IPS-15b (cell line): ENCODE data around the gene SHROOM4.

Experiments
- H3K27me3 ChIP-seq: one replicate; pipeline ENCODE4 v1.6.1; 2013; ENCODE audit warnings: low read length; ENCODE audit not compliant: control insufficient read depth, insufficient read depth
- H3K36me3 ChIP-seq: one replicate; pipeline ENCODE4 v1.6.1; 2013; ENCODE audit warnings: low read length; ENCODE audit not compliant: control insufficient read depth, insufficient read depth
- H3K4me1 ChIP-seq: one replicate; pipeline ENCODE4 v1.6.1; 2013; ENCODE audit warnings: mild to moderate bottlenecking, low read length; ENCODE audit not compliant: control insufficient read depth, insufficient read depth
- H3K4me3 ChIP-seq: one replicate; pipeline ENCODE4 v1.5.1; 2013; ENCODE audit warnings: low read depth, low read length
- H3K9ac ChIP-seq: one replicate; pipeline ENCODE4 v1.6.1; 2013; ENCODE audit warnings: low read depth, mild to moderate bottlenecking, low read length
- H3K9me3 ChIP-seq: one replicate; pipeline ENCODE4 v1.6.1; 2013; ENCODE audit warnings: mild to moderate bottlenecking, low read length; ENCODE audit not compliant: control insufficient read depth, insufficient read depth

The SHROOM4 gene

DNA sequence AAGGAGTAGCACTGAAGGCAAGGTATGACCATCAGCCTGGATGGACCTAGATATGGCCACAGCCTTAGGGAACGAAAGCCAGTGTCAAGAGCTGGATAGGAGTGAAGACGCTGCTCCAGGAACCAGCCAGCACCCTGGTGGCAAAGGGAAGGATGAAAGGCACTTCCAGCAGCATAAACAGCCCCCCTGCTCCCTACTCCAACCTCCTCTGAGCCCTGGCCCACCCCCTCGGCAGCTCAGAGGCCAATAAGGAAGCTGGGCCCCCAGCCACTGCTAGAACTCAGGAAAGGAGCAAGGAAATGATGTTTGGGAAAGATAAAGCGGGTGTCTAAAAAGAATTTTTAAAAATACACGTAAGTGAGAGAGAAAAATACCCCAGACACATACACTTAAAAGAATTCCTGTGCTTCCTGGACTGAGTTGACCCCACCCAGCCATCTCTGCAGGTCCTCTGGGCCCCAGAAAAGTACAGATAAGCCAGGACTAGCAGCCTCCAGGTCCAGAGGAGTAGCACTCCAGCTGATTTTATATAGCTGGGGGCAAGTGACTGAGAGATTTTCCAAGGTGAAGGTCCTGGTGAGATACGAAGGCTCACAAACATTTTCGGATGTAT, 170.4 kb downstream of the SHROOM4 start:
- no peak overlapping the region for H3K9ac ChIP-seq
- H3K4me1 ChIP-seq: no peaks in the 10 kb centered on the region
- H3K36me3 ChIP-seq: no peaks in the 10 kb centered on the region
- H3K4me3 ChIP-seq: no peak overlapping the region
- H3K9me3 ChIP-seq: no peaks in the 10 kb centered on the region
- H3K27me3 ChIP-seq: no peaks in the 10 kb centered on the region

DNA sequence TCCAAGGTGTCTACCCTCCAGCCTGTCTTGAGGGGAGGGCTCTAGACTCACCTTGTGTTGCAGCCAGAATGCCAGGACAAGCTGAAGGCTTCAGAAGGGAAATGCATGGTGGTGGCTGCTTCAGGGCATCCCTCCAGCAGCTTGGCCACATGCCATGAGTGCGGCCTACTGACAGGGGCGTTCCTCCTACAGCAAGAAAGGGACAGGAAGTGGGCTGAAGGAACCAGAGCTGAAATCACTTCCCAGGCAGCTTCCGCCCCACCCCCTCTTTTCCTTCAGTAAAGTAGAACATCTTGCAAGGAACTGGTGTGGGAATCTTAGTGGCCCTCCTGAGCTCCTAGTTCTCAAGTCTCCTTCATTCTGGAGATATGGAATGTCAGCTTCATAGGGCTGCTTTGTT, 175.9 kb downstream of the SHROOM4 start:
- no peak overlapping the region for H3K9ac ChIP-seq
- H3K4me3 ChIP-seq: no peak overlapping the region

DNA sequence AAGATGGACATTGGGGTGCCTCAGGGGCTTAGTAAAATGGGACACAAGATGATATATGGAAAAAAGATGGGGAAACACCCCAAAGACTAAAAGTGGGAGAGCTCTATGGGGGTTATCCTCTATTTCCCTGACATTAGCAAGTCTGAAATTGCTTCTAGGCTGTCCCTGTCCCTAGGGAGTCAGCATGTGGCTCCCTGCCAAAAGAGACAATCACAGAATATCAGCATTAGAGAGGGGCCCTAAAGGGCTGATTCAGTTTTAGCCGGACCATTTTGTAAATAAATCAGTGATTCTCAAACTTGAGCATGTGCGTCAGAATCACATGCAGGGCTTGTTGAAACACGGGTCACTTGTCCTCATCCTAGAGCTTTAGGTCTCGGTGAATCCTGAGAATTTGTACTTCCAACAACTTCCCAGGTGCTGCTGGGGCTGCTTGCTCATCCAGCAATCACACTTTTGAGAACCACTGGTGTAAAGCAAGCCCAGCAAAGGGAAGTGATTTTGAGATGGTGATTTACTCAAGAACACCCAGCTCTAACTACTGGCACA, 178.1 kb downstream of the SHROOM4 start:
- H3K9me3 ChIP-seq: peaks cover 3% of the 10 kb centered on the region
- H3K4me3 ChIP-seq: no peak overlapping the region
- no peaks in the 10 kb centered on the region for H3K36me3 ChIP-seq
- no peak overlapping the region for H3K9ac ChIP-seq
- H3K4me1 ChIP-seq: no peaks in the 10 kb centered on the region
- no peaks in the 10 kb centered on the region for H3K27me3 ChIP-seq

More for the DNA sequence above, 175.9 kb downstream of the SHROOM4 start:
- Histone ChIP-seq H3K4me1 (no peaks in the 10 kb centered on the region), H3K27me3 (no peaks in the 10 kb centered on the region), H3K36me3 (no peaks in the 10 kb centered on the region), H3K9me3 (peaks cover 3% of the 10 kb centered on the region)

GRCh38 chrX:50635162-50635561, 178.8 kb downstream of the SHROOM4 start:
- no peaks in the 10 kb centered on the region for H3K36me3 ChIP-seq

GRCh38 chrX:50629774-50630173, 184.2 kb downstream of the SHROOM4 start:
- no peaks in the 10 kb centered on the region for H3K4me1 ChIP-seq
- no peaks in the 10 kb centered on the region for H3K27me3 ChIP-seq
- H3K36me3 ChIP-seq: no peaks in the 10 kb centered on the region
- H3K9me3 ChIP-seq: peaks cover 3% of the 10 kb centered on the region
- no peak overlapping the region for H3K4me3 ChIP-seq
- H3K9ac ChIP-seq: no peak overlapping the region

More at GRCh38 chrX:50635162-50635561, 178.8 kb downstream of the SHROOM4 start:
- H3K9ac ChIP-seq: no peak overlapping the region
- H3K9me3 ChIP-seq: peaks cover 3% of the 10 kb centered on the region
- H3K27me3 ChIP-seq: no peaks in the 10 kb centered on the region
- no peak overlapping the region for H3K4me3 ChIP-seq
- H3K4me1 ChIP-seq: no peaks in the 10 kb centered on the region

- Histone ChIP-seq H3K27me3 (no peaks in the 10 kb centered on the region), H3K4me3 (no peak overlapping the region), H3K4me1 (no peaks in the 10 kb centered on the region), H3K9me3 (no peaks in the 10 kb centered on the region), H3K36me3 (no peaks in the 10 kb centered on the region), H3K9ac (no peak overlapping the region)
These were observed 186.3 kb downstream of the SHROOM4 start for GRCh38 chrX:50627696-50628095.

GRCh38 chrX:50626432-50626831, 187.6 kb downstream of the SHROOM4 start:
- Histone ChIP-seq H3K4me1 (no peaks in the 10 kb centered on the region), H3K4me3 (no peak overlapping the region), H3K9ac (no peak overlapping the region), H3K36me3 (no peaks in the 10 kb centered on the region), H3K9me3 (no peaks in the 10 kb centered on the region), H3K27me3 (no peaks in the 10 kb centered on the region)

GRCh38 chrX:50622751-50623150, 191.2 kb downstream of the SHROOM4 start:
- H3K4me3 ChIP-seq: no peak overlapping the region
- H3K36me3 ChIP-seq: no peaks in the 10 kb centered on the region
- no peaks in the 10 kb centered on the region for H3K9me3 ChIP-seq
- H3K9ac ChIP-seq: no peak overlapping the region
- H3K4me1 ChIP-seq: no peaks in the 10 kb centered on the region
- no peaks in the 10 kb centered on the region for H3K27me3 ChIP-seq

DNA sequence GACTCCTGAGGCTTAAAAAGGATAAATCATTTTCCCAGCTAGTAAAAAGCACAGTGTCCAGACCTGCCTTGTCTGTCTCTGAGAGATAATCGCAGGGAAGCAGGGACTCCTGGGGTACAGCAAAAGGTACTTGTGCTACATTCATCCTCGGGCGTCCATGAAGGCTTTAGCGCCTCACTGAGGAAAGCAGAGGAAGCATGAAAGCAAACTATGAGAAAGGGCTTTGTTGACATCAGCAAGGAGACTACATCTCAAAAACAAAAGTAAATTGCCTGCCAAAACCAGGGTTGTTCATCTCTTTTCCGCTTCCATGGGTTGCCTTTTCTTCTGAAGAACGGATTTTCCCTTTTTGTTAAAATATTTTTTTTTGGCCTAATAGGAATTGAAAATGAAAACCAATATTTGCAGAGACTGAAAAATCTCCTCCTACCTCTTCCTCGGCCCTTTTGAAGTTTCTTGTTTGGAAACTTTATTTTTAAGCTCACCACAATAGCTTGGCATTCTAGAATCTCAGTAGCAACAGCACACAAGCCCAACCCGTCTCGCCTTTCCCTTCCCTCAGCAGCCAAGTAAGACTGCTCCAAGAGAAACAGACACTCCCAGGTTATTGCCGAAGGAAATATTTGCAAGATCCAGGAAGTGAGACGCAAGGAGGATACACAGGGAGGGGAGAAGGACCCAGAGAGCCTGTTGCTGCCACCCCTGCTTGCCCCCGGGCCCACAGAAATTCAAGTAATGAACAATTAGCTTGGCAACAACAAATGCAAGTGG, 195.0 kb downstream of the SHROOM4 start:
- Histone ChIP-seq H3K9ac (no peak overlapping the region), H3K4me3 (no peak overlapping the region), H3K36me3 (no peaks in the 10 kb centered on the region), H3K9me3 (no peaks in the 10 kb centered on the region), H3K4me1 (peaks cover 18% of the 10 kb centered on the region), H3K27me3 (no peaks in the 10 kb centered on the region)

- Histone ChIP-seq H3K27me3 (no peaks in the 10 kb centered on the region), H3K9ac (no peak overlapping the region), H3K9me3 (no peaks in the 10 kb centered on the region), H3K36me3 (no peaks in the 10 kb centered on the region), H3K4me3 (no peak overlapping the region), H3K4me1 (peaks cover 22% of the 10 kb centered on the region)
These were observed 196.8 kb downstream of the SHROOM4 start for GRCh38 chrX:50617183-50617582.

DNA sequence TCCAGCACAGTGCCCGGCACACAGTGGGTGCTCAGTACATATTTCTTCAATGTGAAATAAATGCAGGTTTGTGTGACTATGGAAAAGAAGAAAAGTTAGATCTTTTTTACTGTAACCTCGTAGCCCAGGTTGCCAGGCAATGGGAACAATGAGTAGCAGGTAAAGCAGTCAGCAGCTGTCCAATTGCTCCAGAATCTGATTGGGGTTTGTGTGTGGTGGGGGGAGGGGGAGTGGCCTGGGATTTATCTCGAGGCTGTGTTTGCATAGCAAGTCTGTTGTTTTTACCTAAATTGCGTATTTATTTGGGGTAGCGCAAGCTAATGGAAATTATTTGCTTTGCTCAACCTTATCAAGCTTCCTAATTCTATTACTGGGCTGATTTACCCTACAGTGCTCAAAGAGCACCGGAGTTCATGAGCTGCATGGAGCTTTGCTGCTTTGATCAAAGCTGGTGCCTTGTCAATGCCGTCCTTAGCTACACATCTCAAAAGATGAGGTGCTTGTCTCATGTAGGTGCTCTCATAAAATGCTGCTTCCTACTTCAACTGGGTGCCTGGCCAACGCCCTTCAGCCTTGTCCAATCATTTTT, 198.3 kb downstream of the SHROOM4 start:
- Histone ChIP-seq H3K9me3 (no peaks in the 10 kb centered on the region), H3K9ac (no peak overlapping the region), H3K4me3 (no peak overlapping the region), H3K4me1 (peaks cover 22% of the 10 kb centered on the region), H3K27me3 (no peaks in the 10 kb centered on the region), H3K36me3 (no peaks in the 10 kb centered on the region)

GRCh38 chrX:50614460-50614859, 199.5 kb downstream of the SHROOM4 start:
- no peak overlapping the region for H3K9ac ChIP-seq
- H3K36me3 ChIP-seq: no peaks in the 10 kb centered on the region
- H3K4me3 ChIP-seq: no peak overlapping the region
- H3K27me3 ChIP-seq: no peaks in the 10 kb centered on the region
- no peaks in the 10 kb centered on the region for H3K9me3 ChIP-seq
- peaks cover 22% of the 10 kb centered on the region for H3K4me1 ChIP-seq
